B cell (primary cell): ENCODE data around the gene TAF6. TPM values are rescaled to one million over a fixed set of nuclear protein-coding genes. Genes with fewer than 3 reads are reported as not detected.
A peak's percentile ranks its signal among the peaks of the same experiment; 100 is the strongest.

Source experiments
- ATAC-seq: fragments of 200-7000 bp; cut with Tn5 transposase; one replicate; pipeline ENCODE4 v1.10.0; 2021; ENCODE audit warnings: low read depth, mild to moderate bottlenecking, moderate number of reproducible peaks, moderate library complexity
- CTCF ChIA-PET: fragments of 350-600 bp; sonication (Branson Sonifier 250); formaldehyde crosslinking; loops from one replicate; lab custom pipeline; 2021; ENCODE audit warnings: antibody characterized with exemption, inconsistent platforms; lab: Charles Lee
- POLR2A ChIA-PET: fragments of 350-600 bp; sonication (Branson Sonifier 250); formaldehyde crosslinking; loops from one replicate; lab custom pipeline; 2021; ENCODE audit warnings: antibody characterized with exemption; lab: Charles Lee
- DNase-seq: peaks from one replicate; pipeline ENCODE4 v3.0.0; 2013
- H2AFZ ChIP-seq: 2 replicates; pipeline ENCODE4 v1.6.1; 2012; ENCODE audit warnings: mild to moderate bottlenecking, low read depth, low read length; ENCODE audit not compliant: insufficient read depth, poor library complexity, severe bottlenecking
- H3K27ac ChIP-seq, 2 donors: 1 replicate in 1 of 2; 2 replicates in 1 of 2; pipeline ENCODE4 v1.5.1; 2012 to 2013; ENCODE audit warnings: low read length in 2 of 2, mild to moderate bottlenecking in 2 of 2, moderate library complexity in 1 of 2
- H3K27me3 ChIP-seq, 4 experiments: fragments of 200-600 bp in 1 of 4; sonication (generic) in 1 of 4; replicated peaks in 1 of 4; 1 replicate in 2 of 4; 2 replicates in 2 of 4; pipeline versions ENCODE4 v1.6.1 to v1.7.0; 2013 to 2016; ENCODE audit warnings: low read length in 3 of 4, mild to moderate bottlenecking in 2 of 4, mixed read lengths in 1 of 4, moderate library complexity in 1 of 4; ENCODE audit not compliant: insufficient read depth in 4 of 4, control insufficient read depth in 3 of 4; ENCODE audit errors: control extremely low read depth in 1 of 4
- H3K36me3 ChIP-seq, 2 experiments: replicated peaks in 1 of 2; 1 replicate in 1 of 2; 2 replicates in 1 of 2; pipeline versions ENCODE4 v1.6.1 to v1.7.1; 2013; ENCODE audit warnings: low read length in 1 of 2; ENCODE audit not compliant: insufficient read depth in 2 of 2, control insufficient read depth in 1 of 2; ENCODE audit errors: control extremely low read depth in 1 of 2, extremely low read depth in 1 of 2
- H3K4me1 ChIP-seq, 2 donors: fragments of 200-600 bp in 1 of 2; sonication (generic) in 1 of 2; 1 replicate in 1 of 2; 2 replicates in 1 of 2; pipeline versions ENCODE4 v1.5.1 to v1.6.1; 2013 to 2017; ENCODE audit warnings: low read length in 2 of 2; ENCODE audit not compliant: control insufficient read depth in 2 of 2, insufficient read depth in 2 of 2
- H3K4me2 ChIP-seq: replicated peaks from 2 replicates; pipeline ENCODE3; 2012; ENCODE audit warnings: mild to moderate bottlenecking, low read depth, low read length; ENCODE audit not compliant: poor library complexity, severe bottlenecking
- H3K4me3 ChIP-seq, 5 experiments: fragments of 200-600 bp in 1 of 5; sonication (generic) in 1 of 5; 1 replicate in 3 of 5; 2 replicates in 2 of 5; pipeline versions ENCODE4 v1.5.1 to v1.7.0; 2011 to 2016; ENCODE audit warnings: low read length in 4 of 5, mild to moderate bottlenecking in 4 of 5, low read depth in 2 of 5, control low read depth in 1 of 5, moderate library complexity in 1 of 5; ENCODE audit not compliant: insufficient read depth in 1 of 5; ENCODE audit errors: control extremely low read depth in 1 of 5, extremely low read depth in 1 of 5
- H3K79me2 ChIP-seq: fragments of 200-600 bp; sonication (generic); one replicate; pipeline ENCODE4 v1.6.0; 2016; ENCODE audit warnings: low read length; ENCODE audit not compliant: control insufficient read depth, insufficient read depth
- H3K9ac ChIP-seq: fragments of 200-600 bp; sonication (generic); 2 replicates; pipeline ENCODE4 v1.6.1; 2017; ENCODE audit warnings: mild to moderate bottlenecking, low read length, moderate library complexity
- H3K9me3 ChIP-seq, 3 donors: one replicate each; pipeline versions ENCODE4 v1.6.1 to v1.7.1; 2013; ENCODE audit warnings: low read length in 2 of 3; ENCODE audit not compliant: control insufficient read depth in 2 of 3, insufficient read depth in 1 of 3; ENCODE audit errors: control extremely low read depth in 1 of 3
- H4K20me1 ChIP-seq: 2 replicates; pipeline ENCODE4 v1.6.0; 2012; ENCODE audit warnings: mild to moderate bottlenecking, low read length; ENCODE audit not compliant: insufficient read depth, control insufficient read depth, poor library complexity, severe bottlenecking
- H3K27ac Mint-ChIP-seq: one replicate; pipeline ENCODE4 v1.8.0; 2021; ENCODE audit warnings: mixed read lengths
- H3K27me3 Mint-ChIP-seq: one replicate; pipeline ENCODE4 v1.8.0; 2021; ENCODE audit warnings: mixed read lengths
- H3K4me1 Mint-ChIP-seq: one replicate; pipeline ENCODE4 v1.8.0; 2021; ENCODE audit warnings: mixed read lengths
- H3K4me3 Mint-ChIP-seq: one replicate; pipeline ENCODE4 v1.8.0; 2021; ENCODE audit warnings: mixed read lengths
- H3K9me3 Mint-ChIP-seq: one replicate; pipeline ENCODE4 v1.8.0; 2022; ENCODE audit warnings: mixed read lengths; ENCODE audit not compliant: insufficient read depth
- EZH2 ChIP-seq: IDR thresholded peaks from 2 replicates; pipeline ENCODE4 v1.6.1; 2012; ENCODE audit warnings: borderline replicate concordance, low read depth, mild to moderate bottlenecking, moderate library complexity, low read length; ENCODE audit not compliant: insufficient read depth, poor library complexity, severe bottlenecking
- WGBS: methylation state at CpG from one replicate; pipeline ENCODE4 v1.1.5; 2013; ENCODE audit warnings: missing lambda C conversion rate; ENCODE audit not compliant: insufficient coverage; 5-methylcytosine and 5-hydroxymethylcytosine counted together
- intact Hi-C: fragments of 100-400 bp; cut with micrococcal nuclease; formaldehyde crosslinking; loops from one replicate; pipeline ENCODE4 v1.10.0; 2022
- polyA plus RNA-seq: library from polyadenylated mRNA; depleted of rRNA; stranded (reverse); fragments of >200 nt; gene quantifications from 2 replicates; pipeline ENCODE4 v1.2.3, GENCODE V29; 2012
- total RNA-seq, 2 donors: library from RNA; stranded (reverse); fragments of 120-200 nt in 1 of 2; gene quantifications; 1 replicate in 1 of 2; 2 replicates in 1 of 2; pipeline versions ENCODE4 v1.2.3 to v1.2.4, GENCODE V29; 2013 to 2022
- TF ChIP-seq, protein P1 (sequence below): fragments of 200-600 bp; IDR thresholded peaks from one replicate; pipeline ENCODE4 v1.8.0; 2022; ENCODE audit warnings: antibody characterized with exemption, mild to moderate bottlenecking

TAF6 gene
- total and polyA plus RNA-seq, 2 donors (not counting 1 experiment from before 2014, with no cell fraction given) = 48.3 to 65.8 TPM

DNA sequence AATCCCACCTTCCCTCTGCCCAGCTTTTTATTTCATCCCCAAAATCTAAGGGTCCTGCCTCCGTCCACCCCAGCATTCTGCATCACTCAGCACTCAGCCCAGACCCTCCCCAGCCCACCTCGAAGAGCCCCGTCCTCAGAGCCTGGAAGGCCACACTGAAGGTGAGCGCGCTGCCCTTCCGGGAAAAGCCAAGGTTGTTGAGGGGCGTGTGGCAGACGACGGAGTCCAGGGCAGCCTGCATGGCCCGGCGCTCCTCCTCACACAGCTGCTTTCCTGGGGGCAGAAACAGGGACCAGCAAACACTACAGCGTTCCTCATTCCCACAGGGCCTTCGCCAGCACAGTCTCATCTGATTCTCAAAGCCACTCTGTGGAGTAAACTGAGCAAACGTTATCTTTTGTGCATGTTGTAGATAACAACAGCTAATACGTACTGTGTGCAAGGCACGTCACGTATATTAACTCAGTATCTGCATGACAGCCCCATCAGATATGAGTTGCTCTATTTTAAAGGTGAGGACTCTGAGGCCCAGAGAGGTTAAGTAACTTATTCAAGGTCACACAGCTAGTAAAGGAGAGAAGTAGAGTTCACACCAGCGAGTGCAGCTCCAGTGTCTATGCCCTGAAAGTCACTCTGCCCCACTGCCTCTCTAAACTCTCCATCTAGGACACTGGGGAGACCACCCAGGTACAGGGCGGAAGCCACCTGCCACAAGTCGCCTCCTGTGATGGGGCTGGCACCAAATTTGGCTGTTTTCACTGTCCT lies 36.6 kb upstream of the TAF6 start:
- Histone ChIP-seq H3K27me3 (no peaks in the 10 kb centered on the region), H3K4me3 (no peak overlapping the region), H3K9ac (no peak overlapping the region), H3K9me3 (no peaks in the 10 kb centered on the region), H2AFZ (no peak overlapping the region), H3K79me2 (peaks cover 47% of the 10 kb centered on the region), H3K4me2 (no peak overlapping the region), H3K36me3 (peaks cover 0 to 51% of the 10 kb centered on the region in 2 experiments), H3K27ac (peak overlapping the region; percentile 54 to 84), H3K4me1 (peaks cover 34 to 47% of the 10 kb centered on the region in 2 donors), H4K20me1 (peaks cover 28% of the 10 kb centered on the region)
- ChIA-PET POLR2A (interaction anchor here (0.6 to 2.9 kb wide), 5 partner anchors 8 to 32 kb away, joined by 3 to 16 read pairs (median 5); partner anchors contain the start of gene LAMTOR4), CTCF (interaction anchor here (1.3 to 5.1 kb wide), 2 partner anchors 12 to 23 kb away, joined by 3 to 18 read pairs; no protein-coding TSS in a partner anchor)
- Mint-ChIP-seq H3K27me3 (no peaks in the 10 kb centered on the region), H3K4me1 (peaks cover 50% of the 10 kb centered on the region), H3K27ac (peak overlapping the region; percentile 74), H3K4me3 (peak overlapping the region; percentile 32), H3K9me3 (no peaks in the 10 kb centered on the region)
- no peak for DNase-seq
- TF ChIP-seq EZH2 = no peak
- TF ChIP-seq, protein P1, sequence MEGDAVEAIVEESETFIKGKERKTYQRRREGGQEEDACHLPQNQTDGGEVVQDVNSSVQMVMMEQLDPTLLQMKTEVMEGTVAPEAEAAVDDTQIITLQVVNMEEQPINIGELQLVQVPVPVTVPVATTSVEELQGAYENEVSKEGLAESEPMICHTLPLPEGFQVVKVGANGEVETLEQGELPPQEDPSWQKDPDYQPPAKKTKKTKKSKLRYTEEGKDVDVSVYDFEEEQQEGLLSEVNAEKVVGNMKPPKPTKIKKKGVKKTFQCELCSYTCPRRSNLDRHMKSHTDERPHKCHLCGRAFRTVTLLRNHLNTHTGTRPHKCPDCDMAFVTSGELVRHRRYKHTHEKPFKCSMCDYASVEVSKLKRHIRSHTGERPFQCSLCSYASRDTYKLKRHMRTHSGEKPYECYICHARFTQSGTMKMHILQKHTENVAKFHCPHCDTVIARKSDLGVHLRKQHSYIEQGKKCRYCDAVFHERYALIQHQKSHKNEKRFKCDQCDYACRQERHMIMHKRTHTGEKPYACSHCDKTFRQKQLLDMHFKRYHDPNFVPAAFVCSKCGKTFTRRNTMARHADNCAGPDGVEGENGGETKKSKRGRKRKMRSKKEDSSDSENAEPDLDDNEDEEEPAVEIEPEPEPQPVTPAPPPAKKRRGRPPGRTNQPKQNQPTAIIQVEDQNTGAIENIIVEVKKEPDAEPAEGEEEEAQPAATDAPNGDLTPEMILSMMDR = no peak
- WGBS = 99% methylated on average over 17 of the region's 20 CpGs
- no peak for ATAC-seq
- intact Hi-C loops = loop anchor here (5.0 kb wide), 2 partner anchors 37 to 182 kb away; no protein-coding TSS in a partner anchor
